ENCODE results near the gene RPH3AL. TPM values are rescaled to one million over a fixed set of nuclear protein-coding genes. Genes with fewer than 3 reads are reported as not detected.
"Not testable (repeated sequence)": the region's sequence is repeated elsewhere in the genome, so short reads cannot be mapped to it uniquely, and the experiment has no call there.

RPH3AL gene
- total RNA-seq, 4 donors from 2014 or later = 8.6 to 21.0 (median 17.4) TPM

GRCh38 chr17:177155-177554 lies 175.5 kb downstream of the RPH3AL start:
- Histone ChIP-seq H3K4me1 (peaks cover 0 to 37% (median 4%) of the 10 kb centered on the region in 3 donors), H3K36me3 (no peaks in the 10 kb centered on the region), H3K27ac (no peak overlapping the region), H3K4me3 (no peak overlapping the region), H3K9me3 (no peaks in the 10 kb centered on the region), H3K27me3 (peaks cover 96% of the 10 kb centered on the region)
- no peak for ATAC-seq
- no peak for TF ChIP-seq POLR2A (IDR thresholded peaks at IDR 0.05)
- no peak for TF ChIP-seq POLR2AphosphoS5 (IDR thresholded peaks at IDR 0.05)
- 73 to 74% methylated on average over 2 to 3 of the region's 3 CpGs for WGBS, 2 donors (ENCODE audit: low coverage in 1 of 2)

- Histone ChIP-seq H3K9me3 (no peaks in the 10 kb centered on the region), H3K27ac (no peak overlapping the region), H3K27me3 (peaks cover 64% of the 10 kb centered on the region), H3K36me3 (no peaks in the 10 kb centered on the region), H3K4me3 (no peak overlapping the region), H3K4me1 (peaks cover 0 to 2% (median 0%) of the 10 kb centered on the region in 3 donors)
- TF ChIP-seq EP300 (IDR thresholded peaks at IDR 0.05) = no peak
- no peak for TF ChIP-seq CTCF (IDR thresholded peaks at IDR 0.05)
- TF ChIP-seq POLR2AphosphoS5 (IDR thresholded peaks at IDR 0.05) = no peak
- TF ChIP-seq POLR2A (IDR thresholded peaks at IDR 0.05) = no peak
- 83 to 93% methylated on average over 5 to 6 of the region's 10 CpGs for WGBS, 2 donors (ENCODE audit: low coverage in 1 of 2)
- no peak for ATAC-seq
These were observed 179.3 kb downstream of the RPH3AL start for GRCh38 chr17:173166-173911.

DNA sequence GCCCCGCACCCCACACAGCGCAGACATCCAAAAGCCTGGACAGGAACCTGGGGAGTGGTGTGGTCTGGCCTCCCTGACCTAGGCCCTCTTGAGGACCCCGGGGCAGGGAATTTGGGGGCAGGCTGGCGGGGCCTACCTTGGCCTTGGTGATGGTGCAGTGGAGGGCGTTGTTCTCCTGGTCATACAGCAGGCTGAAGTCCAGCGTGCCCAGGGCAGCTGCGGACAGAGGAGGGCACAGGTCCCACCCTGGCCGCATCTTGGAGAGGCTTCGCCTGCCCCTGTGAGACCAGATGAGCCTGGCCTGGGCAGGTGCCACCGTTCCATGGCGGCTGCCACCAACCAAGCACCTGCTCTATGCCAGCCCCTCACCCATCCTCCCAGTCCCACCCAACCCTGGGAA lies 180.2 kb downstream of the RPH3AL start:
- TF ChIP-seq EP300 (IDR thresholded peaks at IDR 0.05) (no peak), POLR2AphosphoS5 (IDR thresholded peaks at IDR 0.05) (no peak)
- no peak overlapping the region for H3K4me3 ChIP-seq
- no CpG with 5 or more reads among the region's 11 CpGs for WGBS, 2 donors (ENCODE audit: low coverage in 1 of 2)
- no peaks in the 10 kb centered on the region for H3K36me3 ChIP-seq
- H3K27me3 ChIP-seq = peaks cover 54% of the 10 kb centered on the region
- no peaks in the 10 kb centered on the region for H3K9me3 ChIP-seq
- H3K4me1 ChIP-seq = no peaks in the 10 kb centered on the region
- no peak for ATAC-seq
- H3K27ac ChIP-seq = no peak overlapping the region

GRCh38 chr17:171871-172270 lies 180.7 kb downstream of the RPH3AL start:
- no peak overlapping the region for H3K4me3 ChIP-seq
- peaks cover 51% of the 10 kb centered on the region for H3K27me3 ChIP-seq
- no peaks in the 10 kb centered on the region for H3K4me1 ChIP-seq
- ATAC-seq = no peak
- no peaks in the 10 kb centered on the region for H3K36me3 ChIP-seq
- no peak overlapping the region for H3K27ac ChIP-seq
- no peak for TF ChIP-seq POLR2AphosphoS5 (IDR thresholded peaks at IDR 0.05)
- TF ChIP-seq CTCF (IDR thresholded peaks at IDR 0.05) = no peak
- TF ChIP-seq POLR2A (IDR thresholded peaks at IDR 0.05) = no peak
- TF ChIP-seq EP300 (IDR thresholded peaks at IDR 0.05) = no peak
- H3K9me3 ChIP-seq = no peaks in the 10 kb centered on the region
- WGBS, 2 donors (ENCODE audit: low coverage in 1 of 2) = no CpG with 5 or more reads among the region's 13 CpGs

- no peak for TF ChIP-seq EP300 (IDR thresholded peaks at IDR 0.05)
- no peak for TF ChIP-seq POLR2A (IDR thresholded peaks at IDR 0.05)
- TF ChIP-seq CTCF (IDR thresholded peaks at IDR 0.05) = no peak
- TF ChIP-seq POLR2AphosphoS5 (IDR thresholded peaks at IDR 0.05) = no peak
- no CpG with 5 or more reads among the region's 6 CpGs for WGBS, 2 donors (ENCODE audit: low coverage in 1 of 2)
- peaks cover 35% of the 10 kb centered on the region for H3K27me3 ChIP-seq
- H3K36me3 ChIP-seq = no peaks in the 10 kb centered on the region
- H3K27ac ChIP-seq = no peak overlapping the region
- no peaks in the 10 kb centered on the region for H3K4me1 ChIP-seq
- no peak overlapping the region for H3K4me3 ChIP-seq
- ATAC-seq = no peak
- no peaks in the 10 kb centered on the region for H3K9me3 ChIP-seq
These were observed 182.4 kb downstream of the RPH3AL start for GRCh38 chr17:170130-170670.

DNA sequence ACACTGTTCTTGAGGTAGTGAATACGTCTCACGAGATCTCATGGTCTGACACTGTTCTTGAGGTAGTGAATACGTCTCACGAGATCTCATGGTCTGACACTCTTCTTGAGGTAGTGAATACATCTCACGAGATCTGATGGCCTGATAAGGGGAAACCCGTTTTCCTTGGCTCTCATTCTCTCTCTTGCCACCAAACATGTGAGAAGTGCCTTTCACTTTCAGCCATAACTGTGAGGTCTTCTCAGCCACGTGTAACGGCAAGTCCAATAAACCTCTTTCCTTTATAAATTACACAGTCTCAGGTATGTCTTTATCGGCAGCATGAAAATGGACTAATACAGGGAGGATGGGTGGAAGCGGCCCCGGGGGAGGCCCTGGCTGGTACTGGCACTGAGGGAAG lies 184.0 kb downstream of the RPH3AL start:
- not testable (repeated sequence) for ATAC-seq, H3K27ac ChIP-seq, H3K36me3 ChIP-seq, H3K4me1 ChIP-seq, H3K9me3 ChIP-seq, H3K4me3 ChIP-seq
- H3K27me3 ChIP-seq = peaks cover 19% of the 10 kb centered on the region
- WGBS, 2 donors (ENCODE audit: low coverage in 1 of 2) = 90 to 100% methylated on average over 1 to 10 of the region's 11 CpGs

All from gastroesophageal sphincter (tissue), 4 donors.